Osteoblast (primary cell): Measurements from ENCODE around the gene LACTB. TPM values are rescaled to one million over a fixed set of nuclear protein-coding genes. Genes with fewer than 3 reads are reported as not detected.

Experiments used
- DNase-seq: peaks from one replicate; pipeline ENCODE4 v3.0.0; 2011; ENCODE audit warnings: low spot score, mixed read lengths; ENCODE audit not compliant: insufficient read length; ENCODE audit errors: missing footprints
- H2AFZ ChIP-seq: 2 replicates; pipeline ENCODE4 v1.6.0; 2011; ENCODE audit warnings: mild to moderate bottlenecking, low read length
- H3K27ac ChIP-seq: 2 replicates; pipeline ENCODE4 v1.5.1; 2011; ENCODE audit warnings: mild to moderate bottlenecking, low read depth, low read length, moderate library complexity
- H3K27me3 ChIP-seq: 2 replicates; pipeline ENCODE4 v1.6.0; 2012; ENCODE audit warnings: mild to moderate bottlenecking, control low read depth, inconsistent platforms, low read length, moderate library complexity; ENCODE audit not compliant: insufficient read depth
- H3K36me3 ChIP-seq: 2 replicates; pipeline ENCODE4 v1.5.1; 2011; ENCODE audit warnings: mild to moderate bottlenecking, low read length, control low read depth, moderate library complexity; ENCODE audit not compliant: insufficient read depth
- H3K4me1 ChIP-seq: 2 replicates; pipeline ENCODE4 v1.5.1; 2011; ENCODE audit warnings: mild to moderate bottlenecking, low read length, control low read depth, moderate library complexity; ENCODE audit not compliant: insufficient read depth
- H3K4me2 ChIP-seq: 2 replicates; pipeline ENCODE4 v1.6.0; 2011; ENCODE audit warnings: mild to moderate bottlenecking, low read length; ENCODE audit not compliant: insufficient read depth
- H3K4me3 ChIP-seq: fragments of 200-600 bp; sonication (generic); 3 replicates; pipeline ENCODE4 v1.5.1; 2012; ENCODE audit warnings: mild to moderate bottlenecking, low read length, inconsistent platforms; ENCODE audit not compliant: insufficient read depth
- H3K79me2 ChIP-seq: 2 replicates; pipeline ENCODE4 v1.6.0; 2012; ENCODE audit warnings: mild to moderate bottlenecking, low read length, control low read depth, inconsistent platforms; ENCODE audit not compliant: insufficient read depth
- H3K9me3 ChIP-seq: 2 replicates; pipeline ENCODE4 v1.5.1; 2011; ENCODE audit warnings: low read depth, low read length, control low read depth
- H4K20me1 ChIP-seq: 2 replicates; pipeline ENCODE4 v1.6.0; 2012; ENCODE audit warnings: mild to moderate bottlenecking, low read length, control low read depth; ENCODE audit not compliant: insufficient read depth
- CTCF ChIP-seq: IDR thresholded peaks from 2 replicates; pipeline ENCODE4 v1.5.1; 2011; ENCODE audit warnings: mild to moderate bottlenecking, low read depth, low read length, moderate library complexity; ENCODE audit errors: extremely low read depth
- total RNA-seq: library from RNA; depleted of rRNA; stranded (reverse); fragments of >200 nt; gene quantifications from 2 replicates; pipeline ENCODE4 v1.2.3, GENCODE V29; 2012

Gene LACTB
- total RNA-seq, 1 donor = 52.8 TPM

- Histone ChIP-seq H2AFZ (no peak overlapping the region), H3K4me1 (no peaks in the 10 kb centered on the region), H3K4me2 (no peak overlapping the region), H3K79me2 (no peaks in the 10 kb centered on the region), H3K36me3 (no peaks in the 10 kb centered on the region), H3K27ac (no peak overlapping the region), H3K9me3 (no peaks in the 10 kb centered on the region), H3K4me3 (no peak overlapping the region), H4K20me1 (no peaks in the 10 kb centered on the region), H3K27me3 (no peaks in the 10 kb centered on the region)
- DNase-seq = no peak
- no peak for TF ChIP-seq CTCF
These were observed 43.7 kb downstream of the LACTB start for GRCh38 chr15:63165166-63165859.

- peak; percentile 27 for TF ChIP-seq CTCF
- Histone ChIP-seq H2AFZ (no peak overlapping the region), H3K4me3 (no peak overlapping the region), H3K9me3 (no peaks in the 10 kb centered on the region), H4K20me1 (no peaks in the 10 kb centered on the region), H3K27me3 (no peaks in the 10 kb centered on the region), H3K27ac (no peak overlapping the region), H3K36me3 (no peaks in the 10 kb centered on the region), H3K4me1 (no peaks in the 10 kb centered on the region), H3K4me2 (no peak overlapping the region), H3K79me2 (no peaks in the 10 kb centered on the region)
- no peak for DNase-seq
These were observed 44.6 kb downstream of the LACTB start for GRCh38 chr15:63166219-63166618.

- DNase-seq = no peak
- Histone ChIP-seq H3K79me2 (no peaks in the 10 kb centered on the region), H4K20me1 (no peaks in the 10 kb centered on the region), H3K27me3 (no peaks in the 10 kb centered on the region), H3K4me1 (no peaks in the 10 kb centered on the region), H3K36me3 (no peaks in the 10 kb centered on the region), H3K4me2 (no peak overlapping the region), H2AFZ (peak overlapping the region; percentile 57), H3K9me3 (no peaks in the 10 kb centered on the region), H3K27ac (no peak overlapping the region), H3K4me3 (no peak overlapping the region)
- TF ChIP-seq CTCF = no peak
These were observed 48.1 kb downstream of the LACTB start for GRCh38 chr15:63169788-63170187.

GRCh38 chr15:63172376-63172775 is 50.7 kb downstream of the LACTB start:
- no peak for TF ChIP-seq CTCF
- no peaks in the 10 kb centered on the region for H3K27me3 ChIP-seq
- no peak overlapping the region for H3K27ac ChIP-seq
- H4K20me1 ChIP-seq = no peaks in the 10 kb centered on the region
- H2AFZ ChIP-seq = no peak overlapping the region
- no peak overlapping the region for H3K4me3 ChIP-seq
- H3K36me3 ChIP-seq = no peaks in the 10 kb centered on the region
- H3K9me3 ChIP-seq = no peaks in the 10 kb centered on the region
- H3K4me1 ChIP-seq = no peaks in the 10 kb centered on the region
- no peak overlapping the region for H3K4me2 ChIP-seq
- no peak for DNase-seq
- H3K79me2 ChIP-seq = no peaks in the 10 kb centered on the region
